Endodermal cell (in vitro differentiated cells): ENCODE results near the gene FGF12. TPM values are rescaled to one million over a fixed set of nuclear protein-coding genes. Genes with fewer than 3 reads are reported as not detected.

Experiments
- DNase-seq: peaks from one replicate; pipeline ENCODE4 v3.0.0-alpha.2; 2017
- H3K27ac ChIP-seq: 2 replicates; pipeline ENCODE4 v1.5.1; 2013; ENCODE audit warnings: mild to moderate bottlenecking, low read depth, low read length, moderate library complexity
- H3K27me3 ChIP-seq: 2 replicates; pipeline ENCODE4 v1.6.1; 2013; ENCODE audit warnings: mild to moderate bottlenecking, low read length, moderate library complexity; ENCODE audit not compliant: insufficient read depth, control insufficient read depth, poor library complexity, severe bottlenecking
- H3K36me3 ChIP-seq: 2 replicates; pipeline ENCODE4 v1.7.0; 2013; ENCODE audit warnings: mild to moderate bottlenecking, low read length, moderate library complexity; ENCODE audit not compliant: control insufficient read depth, insufficient read depth
- H3K4me1 ChIP-seq: one replicate; pipeline ENCODE4 v1.7.0; 2013; ENCODE audit warnings: low read length; ENCODE audit not compliant: control insufficient read depth, insufficient read depth
- H3K4me3 ChIP-seq: 2 replicates; pipeline ENCODE4 v1.5.1; 2013; ENCODE audit warnings: mild to moderate bottlenecking, low read length, moderate library complexity
- H3K9ac ChIP-seq: 2 replicates; pipeline ENCODE4 v1.6.1; 2013; ENCODE audit warnings: mild to moderate bottlenecking, low read length, moderate library complexity; ENCODE audit not compliant: poor library complexity, severe bottlenecking; ENCODE audit errors: extremely low read depth
- H3K9me3 ChIP-seq: 2 replicates; pipeline ENCODE4 v1.6.1; 2013; ENCODE audit warnings: mild to moderate bottlenecking, low read length, moderate library complexity; ENCODE audit not compliant: control insufficient read depth
- H3K27ac Mint-ChIP-seq: 2 replicates; pipeline ENCODE4 v1.8.0; 2020; ENCODE audit warnings: mixed read lengths
- H3K27me3 Mint-ChIP-seq: 2 replicates; pipeline ENCODE4 v1.8.0; 2021; ENCODE audit warnings: mild to moderate bottlenecking, mixed read lengths; ENCODE audit not compliant: insufficient read depth
- H3K36me3 Mint-ChIP-seq: 2 replicates; pipeline ENCODE4 v1.8.0; 2020; ENCODE audit warnings: low read depth, mixed read lengths
- H3K4me1 Mint-ChIP-seq: 2 replicates; pipeline ENCODE4 v1.8.0; 2020; ENCODE audit warnings: mixed read lengths
- H3K4me3 Mint-ChIP-seq: 2 replicates; pipeline ENCODE4 v1.8.0; 2020; ENCODE audit warnings: mild to moderate bottlenecking, moderate library complexity, mixed read lengths
- H3K9me3 Mint-ChIP-seq: 2 replicates; pipeline ENCODE4 v1.8.0; 2020; ENCODE audit warnings: mild to moderate bottlenecking, mixed read lengths
- WGBS, 2 experiments: methylation state at CpG; one replicate each; pipeline versions ENCODE4 v1.1.5 to v1.1.7; 2013; ENCODE audit warnings: missing lambda C conversion rate in 2 of 2, mixed read lengths in 1 of 2; ENCODE audit not compliant: insufficient coverage in 1 of 2, insufficient read length in 1 of 2; 5-methylcytosine and 5-hydroxymethylcytosine counted together
- total RNA-seq, 2 donors: library from RNA; stranded (reverse); fragmentation: NEBNext Ultra II Directional in 1 of 2; extraction: Animal tissue kit (Norgen Biotek cat#: 25700) in 1 of 2; gene quantifications; 2 replicates in 1 of 2; 3 replicates in 1 of 2; pipeline ENCODE4 v1.2.1, GENCODE V29; 2021
- TF ChIP-seq, protein P1 (sequence below): fragments of 200-600 bp; sonication (generic); conservative IDR thresholded peaks from 2 replicates; pipeline ENCODE4 v1.5.0; 2021; ENCODE audit warnings: antibody characterized with exemption, mild to moderate bottlenecking

Gene FGF12
- total RNA-seq, 2 donors from 2014 or later = 22.9 to 25.2 TPM

DNA sequence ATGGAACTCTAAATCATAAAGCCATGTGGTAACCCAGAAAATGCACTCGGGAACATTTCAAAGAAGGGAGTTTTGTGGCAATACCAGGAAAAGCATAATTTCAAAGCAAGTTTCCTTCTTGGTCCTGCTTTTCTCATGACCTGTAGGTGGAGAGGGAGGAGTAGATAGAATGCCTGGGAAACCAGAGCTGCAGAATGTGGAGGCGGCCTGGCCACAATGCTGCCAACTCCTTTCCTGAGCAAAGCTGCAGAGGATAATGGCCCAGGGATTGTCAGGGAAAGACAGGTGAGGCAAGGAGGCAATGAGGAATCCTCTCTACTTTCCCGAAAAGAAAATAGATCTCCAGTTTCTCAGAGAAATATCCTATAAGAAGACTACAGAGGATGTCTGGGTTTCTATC is 330.3 kb downstream of the FGF12 start:
- TF ChIP-seq, protein P1, sequence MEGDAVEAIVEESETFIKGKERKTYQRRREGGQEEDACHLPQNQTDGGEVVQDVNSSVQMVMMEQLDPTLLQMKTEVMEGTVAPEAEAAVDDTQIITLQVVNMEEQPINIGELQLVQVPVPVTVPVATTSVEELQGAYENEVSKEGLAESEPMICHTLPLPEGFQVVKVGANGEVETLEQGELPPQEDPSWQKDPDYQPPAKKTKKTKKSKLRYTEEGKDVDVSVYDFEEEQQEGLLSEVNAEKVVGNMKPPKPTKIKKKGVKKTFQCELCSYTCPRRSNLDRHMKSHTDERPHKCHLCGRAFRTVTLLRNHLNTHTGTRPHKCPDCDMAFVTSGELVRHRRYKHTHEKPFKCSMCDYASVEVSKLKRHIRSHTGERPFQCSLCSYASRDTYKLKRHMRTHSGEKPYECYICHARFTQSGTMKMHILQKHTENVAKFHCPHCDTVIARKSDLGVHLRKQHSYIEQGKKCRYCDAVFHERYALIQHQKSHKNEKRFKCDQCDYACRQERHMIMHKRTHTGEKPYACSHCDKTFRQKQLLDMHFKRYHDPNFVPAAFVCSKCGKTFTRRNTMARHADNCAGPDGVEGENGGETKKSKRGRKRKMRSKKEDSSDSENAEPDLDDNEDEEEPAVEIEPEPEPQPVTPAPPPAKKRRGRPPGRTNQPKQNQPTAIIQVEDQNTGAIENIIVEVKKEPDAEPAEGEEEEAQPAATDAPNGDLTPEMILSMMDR = no peak
- no peak overlapping the region for H3K4me3 ChIP-seq
- H3K27ac Mint-ChIP-seq = no peak overlapping the region
- no peaks in the 10 kb centered on the region for H3K9me3 Mint-ChIP-seq
- H3K9me3 ChIP-seq = no peaks in the 10 kb centered on the region
- peaks cover 21% of the 10 kb centered on the region for H3K4me1 Mint-ChIP-seq
- H3K27me3 Mint-ChIP-seq = no peaks in the 10 kb centered on the region
- peaks cover 15% of the 10 kb centered on the region for H3K36me3 Mint-ChIP-seq
- DNase-seq = no peak
- H3K27ac ChIP-seq = no peak overlapping the region
- no peak overlapping the region for H3K9ac ChIP-seq
- H3K4me1 ChIP-seq = peaks cover 5% of the 10 kb centered on the region
- 87 to 100% methylated on average over 2 to 3 of the region's 3 CpGs for WGBS, 2 experiments
- H3K4me3 Mint-ChIP-seq = no peak overlapping the region
- no peaks in the 10 kb centered on the region for H3K27me3 ChIP-seq
- H3K36me3 ChIP-seq = no peaks in the 10 kb centered on the region

DNA sequence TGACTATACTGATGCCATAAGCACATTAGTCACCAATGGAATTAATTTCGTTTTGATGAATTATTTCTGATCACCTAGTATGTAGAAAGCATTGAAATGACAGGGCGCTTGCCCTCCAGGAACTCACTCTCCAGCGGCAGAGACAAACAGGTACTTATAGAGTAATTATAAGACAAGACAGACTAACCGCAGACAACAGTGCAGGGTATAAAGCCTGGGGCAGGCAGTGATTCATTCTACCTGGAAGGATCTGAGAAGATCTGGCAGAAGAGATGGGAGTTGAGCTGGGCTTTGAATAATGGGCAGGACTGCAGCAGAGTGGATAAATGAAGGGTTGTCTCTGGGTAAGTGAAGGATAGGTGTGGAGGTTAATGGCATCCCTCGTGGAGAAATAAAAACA is 331.8 kb downstream of the FGF12 start:
- peaks cover 26% of the 10 kb centered on the region for H3K4me1 Mint-ChIP-seq
- H3K27ac Mint-ChIP-seq = no peak overlapping the region
- peaks cover 7% of the 10 kb centered on the region for H3K36me3 Mint-ChIP-seq
- no peak overlapping the region for H3K27ac ChIP-seq
- H3K36me3 ChIP-seq = no peaks in the 10 kb centered on the region
- H3K9me3 ChIP-seq = no peaks in the 10 kb centered on the region
- no peaks in the 10 kb centered on the region for H3K27me3 ChIP-seq
- no peaks in the 10 kb centered on the region for H3K4me1 ChIP-seq
- no peak overlapping the region for H3K9ac ChIP-seq
- H3K27me3 Mint-ChIP-seq = no peaks in the 10 kb centered on the region
- WGBS, 2 experiments = 91 to 100% methylated on average over 2 to 5 of the region's 5 CpGs
- H3K4me3 Mint-ChIP-seq = no peak overlapping the region
- no peak for DNase-seq
- TF ChIP-seq, protein P1 = no peak
- H3K4me3 ChIP-seq = no peak overlapping the region
- H3K9me3 Mint-ChIP-seq = no peaks in the 10 kb centered on the region

DNA sequence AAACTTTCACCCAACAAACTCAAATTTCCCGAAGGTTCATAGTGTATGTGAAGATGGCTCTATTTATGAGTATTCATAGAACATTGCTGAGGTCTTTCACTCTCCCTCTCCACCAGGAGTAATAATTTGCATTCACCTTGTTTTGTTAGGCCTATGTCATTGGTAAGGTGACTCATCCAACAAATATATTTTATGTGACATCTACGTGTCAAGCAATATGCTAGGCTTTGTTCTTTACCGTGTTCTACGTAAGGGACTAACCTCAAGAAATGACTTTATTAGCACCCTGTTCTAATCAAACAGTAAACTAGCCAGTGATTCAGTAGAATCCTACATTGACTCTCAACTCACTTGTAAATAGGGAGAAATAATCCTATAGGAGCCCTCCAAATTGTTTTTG is 334.4 kb downstream of the FGF12 start:
- H3K27me3 ChIP-seq = no peaks in the 10 kb centered on the region
- no peaks in the 10 kb centered on the region for H3K4me1 ChIP-seq
- H3K9me3 ChIP-seq = no peaks in the 10 kb centered on the region
- H3K27ac Mint-ChIP-seq = no peak overlapping the region
- no peaks in the 10 kb centered on the region for H3K9me3 Mint-ChIP-seq
- H3K36me3 ChIP-seq = no peaks in the 10 kb centered on the region
- H3K4me1 Mint-ChIP-seq = peaks cover 19% of the 10 kb centered on the region
- TF ChIP-seq, protein P1 = no peak
- WGBS, 2 experiments = 97 to 100% methylated on average over 1 to 3 of the region's 4 CpGs
- no peaks in the 10 kb centered on the region for H3K27me3 Mint-ChIP-seq
- H3K36me3 Mint-ChIP-seq = peaks cover 3% of the 10 kb centered on the region
- no peak overlapping the region for H3K27ac ChIP-seq
- H3K4me3 Mint-ChIP-seq = no peak overlapping the region
- H3K4me3 ChIP-seq = no peak overlapping the region
- DNase-seq = no peak
- no peak overlapping the region for H3K9ac ChIP-seq
